HEK293 (cell line): ENCODE results near the gene SYNDIG1.

ENCODE experiments used
- CTCF ChIA-PET: fragments of 350-600 bp; formaldehyde crosslinking; extraction: SDS; loops from one replicate; lab custom pipeline; 2021; ENCODE audit warnings: antibody characterized with exemption; lab: Yijun Ruan, JAX
- POLR2A ChIA-PET: fragments of 300-600 bp; formaldehyde crosslinking; extraction: SDS; loops from one replicate; lab custom pipeline; 2020; ENCODE audit warnings: antibody characterized with exemption, inconsistent platforms; lab: Yijun Ruan, JAX
- H3K27ac ChIP-seq: fragments of 200-500 bp; sonication (Bioruptor generic); 2 replicates; pipeline ENCODE4 v1.5.1; 2014; ENCODE audit warnings: low read depth, low read length, control low read depth, inconsistent platforms; ENCODE audit errors: extremely low read depth
- H3K36me3 ChIP-seq, 2 experiments: fragments of 200-500 bp in 1 of 2; sonication (Bioruptor generic) in 1 of 2; 1 replicate in 1 of 2; 2 replicates in 1 of 2; pipeline ENCODE4 v1.5.1; 2014 to 2017; ENCODE audit warnings: inconsistent platforms in 2 of 2, low read length in 2 of 2; ENCODE audit not compliant: control insufficient read depth in 2 of 2, insufficient read depth in 1 of 2
- H3K4me1 ChIP-seq: fragments of 200-500 bp; sonication (Bioruptor generic); 2 replicates; pipeline ENCODE4 v1.5.1; 2014; ENCODE audit warnings: mild to moderate bottlenecking, low read length, inconsistent platforms; ENCODE audit not compliant: control insufficient read depth, insufficient read depth
- H3K4me3 ChIP-seq: 2 replicates; pipeline ENCODE4 v1.5.1; 2011; ENCODE audit warnings: low read depth, mild to moderate bottlenecking, control low read depth, low read length, moderate library complexity
- H3K9me3 ChIP-seq: fragments of 200-500 bp; sonication (Bioruptor generic); 2 replicates; pipeline ENCODE4 v1.5.1; 2014; ENCODE audit warnings: low read depth, low read length, inconsistent platforms; ENCODE audit not compliant: control insufficient read depth, insufficient read depth
- HOXC10 ChIP-seq: sonication (generic); formaldehyde crosslinking; IDR thresholded peaks from 2 replicates; pipeline ENCODE4 v1.8.1; 2023; ENCODE audit warnings: mild to moderate bottlenecking, missing genetic modification reagents
- KLF10 ChIP-seq: fragments of 450-650 bp; IDR thresholded peaks from 2 replicates; pipeline ENCODE4 v1.5.1; 2018; ENCODE audit warnings: missing biosample characterization, mild to moderate bottlenecking, missing genetic modification characterization
- KLF9 ChIP-seq: fragments of 450-650 bp; formaldehyde crosslinking; IDR thresholded peaks from 2 replicates; pipeline ENCODE4 v1.5.1; 2016; ENCODE audit warnings: missing biosample characterization, missing genetic modification characterization, low read depth
- MYNN ChIP-seq: fragments of 450-650 bp; formaldehyde crosslinking; IDR thresholded peaks from 2 replicates; pipeline ENCODE4 v1.5.1; 2016; ENCODE audit warnings: missing biosample characterization, missing genetic modification characterization, borderline replicate concordance
- OVOL3 ChIP-seq: fragments of 450-650 bp; formaldehyde crosslinking; IDR thresholded peaks from 2 replicates; pipeline ENCODE4 v1.5.1; 2016; ENCODE audit warnings: missing biosample characterization, missing genetic modification characterization
- YY1 ChIP-seq: fragments of 450-650 bp; formaldehyde crosslinking; IDR thresholded peaks from 2 replicates; pipeline ENCODE4 v1.5.1; 2018; ENCODE audit warnings: missing biosample characterization, missing genetic modification characterization
- ZBTB1 ChIP-seq: fragments of 450-650 bp; formaldehyde crosslinking; IDR thresholded peaks from 2 replicates; pipeline ENCODE4 v1.5.1; 2016; ENCODE audit warnings: missing biosample characterization, missing genetic modification characterization
- ZBTB8A ChIP-seq: fragments of 450-650 bp; formaldehyde crosslinking; IDR thresholded peaks from 2 replicates; pipeline ENCODE4 v1.5.1; 2016; ENCODE audit warnings: missing biosample characterization, missing genetic modification characterization
- ZFP69B ChIP-seq: fragments of 450-650 bp; formaldehyde crosslinking; IDR thresholded peaks from 2 replicates; pipeline ENCODE4 v1.5.1; 2016; ENCODE audit warnings: missing biosample characterization, missing genetic modification characterization
- ZNF202 ChIP-seq: fragments of 450-650 bp; formaldehyde crosslinking; IDR thresholded peaks from 2 replicates; pipeline ENCODE4 v1.5.1; 2016; ENCODE audit warnings: missing biosample characterization, missing genetic modification characterization, borderline replicate concordance
- ZNF24 ChIP-seq: fragments of 450-650 bp; formaldehyde crosslinking; IDR thresholded peaks from 2 replicates; pipeline ENCODE4 v1.5.1; 2016; ENCODE audit warnings: missing biosample characterization, missing genetic modification characterization
- ZNF311 ChIP-seq: fragments of 450-650 bp; formaldehyde crosslinking; IDR thresholded peaks from 2 replicates; pipeline ENCODE4 v1.5.1; 2017; ENCODE audit warnings: missing biosample characterization, missing genetic modification characterization, borderline replicate concordance
- ZNF433 ChIP-seq: fragments of 450-650 bp; formaldehyde crosslinking; IDR thresholded peaks from 2 replicates; pipeline ENCODE4 v1.5.1; 2016; ENCODE audit warnings: missing biosample characterization, missing genetic modification characterization, low read depth
- ZNF514 ChIP-seq: fragments of 450-650 bp; formaldehyde crosslinking; IDR thresholded peaks from 2 replicates; pipeline ENCODE4 v1.5.1; 2016; ENCODE audit warnings: missing biosample characterization, missing genetic modification characterization
- ZNF530 ChIP-seq: fragments of 450-650 bp; formaldehyde crosslinking; IDR thresholded peaks from 2 replicates; pipeline ENCODE4 v1.5.1; 2016; ENCODE audit warnings: low read depth, missing biosample characterization, missing genetic modification characterization
- ZNF600 ChIP-seq: fragments of 450-650 bp; formaldehyde crosslinking; IDR thresholded peaks from 2 replicates; pipeline ENCODE4 v1.5.1; 2016; ENCODE audit warnings: missing biosample characterization, missing genetic modification characterization
- ZNF660 ChIP-seq: fragments of 450-650 bp; IDR thresholded peaks from 2 replicates; pipeline ENCODE4 v1.5.1; 2018; ENCODE audit warnings: missing biosample characterization, mild to moderate bottlenecking, missing genetic modification characterization
- ZNF785 ChIP-seq: fragments of 450-650 bp; formaldehyde crosslinking; IDR thresholded peaks from 2 replicates; pipeline ENCODE4 v1.5.1; 2016; ENCODE audit warnings: missing biosample characterization, missing genetic modification characterization
- ZXDB ChIP-seq: fragments of 450-650 bp; formaldehyde crosslinking; IDR thresholded peaks from 2 replicates; pipeline ENCODE4 v1.5.1; 2016; ENCODE audit warnings: missing biosample characterization, missing genetic modification characterization
- TF ChIP-seq, protein P1 (sequence below): fragments of 450-650 bp; formaldehyde crosslinking; IDR thresholded peaks from 2 replicates; pipeline ENCODE4 v1.5.1; 2017; ENCODE audit warnings: missing biosample characterization, missing genetic modification characterization
- TF ChIP-seq, protein P2 (sequence below): fragments of 450-650 bp; formaldehyde crosslinking; IDR thresholded peaks from 2 replicates; pipeline ENCODE4 v1.5.1; 2016; ENCODE audit warnings: missing biosample characterization, missing genetic modification characterization, low read depth
- TF ChIP-seq, protein P3 (sequence below): fragments of 450-650 bp; formaldehyde crosslinking; IDR thresholded peaks from 2 replicates; pipeline ENCODE4 v1.5.1; 2016; ENCODE audit warnings: missing biosample characterization, missing genetic modification characterization
- TF ChIP-seq, protein P4 (sequence below): fragments of 450-650 bp; formaldehyde crosslinking; IDR thresholded peaks from 2 replicates; pipeline ENCODE4 v1.5.1; 2017; ENCODE audit warnings: missing biosample characterization, missing genetic modification characterization

Gene SYNDIG1

DNA sequence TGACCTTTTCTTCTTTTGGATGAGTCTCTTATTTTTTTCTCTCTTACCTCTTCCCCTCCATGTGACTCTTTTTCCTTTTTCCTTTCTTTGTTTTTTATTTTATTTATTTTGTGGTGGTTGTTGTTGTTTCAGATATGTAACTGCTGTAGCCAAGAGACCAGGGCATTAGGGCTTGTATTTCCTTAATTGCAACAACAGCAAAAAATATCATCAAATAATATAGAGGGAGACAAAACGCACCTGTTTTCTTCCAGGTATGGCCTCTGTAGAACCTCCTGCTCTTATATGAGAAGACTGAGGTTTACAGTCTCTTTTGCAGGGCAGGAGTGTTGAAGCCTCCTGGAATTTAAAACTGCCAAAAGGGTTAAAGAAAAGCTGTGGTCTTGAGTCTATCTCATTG lies 149.3 kb downstream of the SYNDIG1 start (continued):
- TF ChIP-seq YY1 (no peak), ZNF660 (no peak)
- TF ChIP-seq, protein P1, sequence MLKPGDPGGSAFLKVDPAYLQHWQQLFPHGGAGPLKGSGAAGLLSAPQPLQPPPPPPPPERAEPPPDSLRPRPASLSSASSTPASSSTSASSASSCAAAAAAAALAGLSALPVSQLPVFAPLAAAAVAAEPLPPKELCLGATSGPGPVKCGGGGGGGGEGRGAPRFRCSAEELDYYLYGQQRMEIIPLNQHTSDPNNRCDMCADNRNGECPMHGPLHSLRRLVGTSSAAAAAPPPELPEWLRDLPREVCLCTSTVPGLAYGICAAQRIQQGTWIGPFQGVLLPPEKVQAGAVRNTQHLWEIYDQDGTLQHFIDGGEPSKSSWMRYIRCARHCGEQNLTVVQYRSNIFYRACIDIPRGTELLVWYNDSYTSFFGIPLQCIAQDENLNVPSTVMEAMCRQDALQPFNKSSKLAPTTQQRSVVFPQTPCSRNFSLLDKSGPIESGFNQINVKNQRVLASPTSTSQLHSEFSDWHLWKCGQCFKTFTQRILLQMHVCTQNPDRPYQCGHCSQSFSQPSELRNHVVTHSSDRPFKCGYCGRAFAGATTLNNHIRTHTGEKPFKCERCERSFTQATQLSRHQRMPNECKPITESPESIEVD (tag by site-specific recombination) = no peak
- TF ChIP-seq, protein P2, sequence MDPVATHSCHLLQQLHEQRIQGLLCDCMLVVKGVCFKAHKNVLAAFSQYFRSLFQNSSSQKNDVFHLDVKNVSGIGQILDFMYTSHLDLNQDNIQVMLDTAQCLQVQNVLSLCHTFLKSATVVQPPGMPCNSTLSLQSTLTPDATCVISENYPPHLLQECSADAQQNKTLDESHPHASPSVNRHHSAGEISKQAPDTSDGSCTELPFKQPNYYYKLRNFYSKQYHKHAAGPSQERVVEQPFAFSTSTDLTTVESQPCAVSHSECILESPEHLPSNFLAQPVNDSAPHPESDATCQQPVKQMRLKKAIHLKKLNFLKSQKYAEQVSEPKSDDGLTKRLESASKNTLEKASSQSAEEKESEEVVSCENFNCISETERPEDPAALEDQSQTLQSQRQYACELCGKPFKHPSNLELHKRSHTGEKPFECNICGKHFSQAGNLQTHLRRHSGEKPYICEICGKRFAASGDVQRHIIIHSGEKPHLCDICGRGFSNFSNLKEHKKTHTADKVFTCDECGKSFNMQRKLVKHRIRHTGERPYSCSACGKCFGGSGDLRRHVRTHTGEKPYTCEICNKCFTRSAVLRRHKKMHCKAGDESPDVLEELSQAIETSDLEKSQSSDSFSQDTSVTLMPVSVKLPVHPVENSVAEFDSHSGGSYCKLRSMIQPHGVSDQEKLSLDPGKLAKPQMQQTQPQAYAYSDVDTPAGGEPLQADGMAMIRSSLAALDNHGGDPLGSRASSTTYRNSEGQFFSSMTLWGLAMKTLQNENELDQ = no peak

DNA sequence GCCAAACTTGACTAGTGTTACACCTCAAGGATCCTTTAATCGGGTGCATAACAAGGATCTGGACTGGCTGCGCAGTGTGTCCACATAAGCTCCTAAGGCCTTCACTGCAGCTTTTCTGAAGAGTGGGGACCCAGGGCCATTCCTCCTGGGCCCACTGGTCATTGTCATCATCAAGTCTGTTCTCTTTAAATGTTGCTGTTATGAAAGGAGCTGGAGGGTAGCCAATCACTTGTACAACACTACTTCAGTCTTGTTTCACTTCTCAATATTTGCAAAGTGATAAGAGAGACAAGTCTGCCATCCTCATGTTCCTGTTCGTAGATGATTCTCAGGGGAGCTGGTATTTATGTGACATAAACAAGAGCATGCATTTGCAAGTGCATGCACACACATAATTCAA lies 149.8 kb downstream of the SYNDIG1 start:
- Histone ChIP-seq H3K4me3 (no peak overlapping the region), H3K27ac (no peak overlapping the region), H3K4me1 (no peaks in the 10 kb centered on the region), H3K36me3 (no peaks in the 10 kb centered on the region), H3K9me3 (no peaks in the 10 kb centered on the region)
- ChIA-PET CTCF (no interaction called here), POLR2A (no interaction called here)
- TF ChIP-seq ZBTB8A (no peak), YY1 (no peak), ZFP69B (tag by site-specific recombination) (no peak), ZNF311 (tag by site-specific recombination) (no peak), ZNF785 (tag by site-specific recombination) (no peak), ZNF530 (tag by site-specific recombination) (no peak), MYNN (no peak), ZXDB (tag by site-specific recombination) (no peak), OVOL3 (tag by site-specific recombination) (no peak)
- TF ChIP-seq, protein P3, sequence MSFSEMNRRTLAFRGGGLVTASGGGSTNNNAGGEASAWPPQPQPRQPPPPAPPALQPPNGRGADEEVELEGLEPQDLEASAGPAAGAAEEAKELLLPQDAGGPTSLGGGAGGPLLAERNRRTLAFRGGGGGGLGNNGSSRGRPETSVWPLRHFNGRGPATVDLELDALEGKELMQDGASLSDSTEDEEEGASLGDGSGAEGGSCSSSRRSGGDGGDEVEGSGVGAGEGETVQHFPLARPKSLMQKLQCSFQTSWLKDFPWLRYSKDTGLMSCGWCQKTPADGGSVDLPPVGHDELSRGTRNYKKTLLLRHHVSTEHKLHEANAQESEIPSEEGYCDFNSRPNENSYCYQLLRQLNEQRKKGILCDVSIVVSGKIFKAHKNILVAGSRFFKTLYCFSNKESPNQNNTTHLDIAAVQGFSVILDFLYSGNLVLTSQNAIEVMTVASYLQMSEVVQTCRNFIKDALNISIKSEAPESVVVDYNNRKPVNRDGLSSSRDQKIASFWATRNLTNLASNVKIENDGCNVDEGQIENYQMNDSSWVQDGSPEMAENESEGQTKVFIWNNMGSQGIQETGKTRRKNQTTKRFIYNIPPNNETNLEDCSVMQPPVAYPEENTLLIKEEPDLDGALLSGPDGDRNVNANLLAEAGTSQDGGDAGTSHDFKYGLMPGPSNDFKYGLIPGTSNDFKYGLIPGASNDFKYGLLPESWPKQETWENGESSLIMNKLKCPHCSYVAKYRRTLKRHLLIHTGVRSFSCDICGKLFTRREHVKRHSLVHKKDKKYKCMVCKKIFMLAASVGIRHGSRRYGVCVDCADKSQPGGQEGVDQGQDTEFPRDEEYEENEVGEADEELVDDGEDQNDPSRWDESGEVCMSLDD (tag by site-specific recombination) = no peak

DNA sequence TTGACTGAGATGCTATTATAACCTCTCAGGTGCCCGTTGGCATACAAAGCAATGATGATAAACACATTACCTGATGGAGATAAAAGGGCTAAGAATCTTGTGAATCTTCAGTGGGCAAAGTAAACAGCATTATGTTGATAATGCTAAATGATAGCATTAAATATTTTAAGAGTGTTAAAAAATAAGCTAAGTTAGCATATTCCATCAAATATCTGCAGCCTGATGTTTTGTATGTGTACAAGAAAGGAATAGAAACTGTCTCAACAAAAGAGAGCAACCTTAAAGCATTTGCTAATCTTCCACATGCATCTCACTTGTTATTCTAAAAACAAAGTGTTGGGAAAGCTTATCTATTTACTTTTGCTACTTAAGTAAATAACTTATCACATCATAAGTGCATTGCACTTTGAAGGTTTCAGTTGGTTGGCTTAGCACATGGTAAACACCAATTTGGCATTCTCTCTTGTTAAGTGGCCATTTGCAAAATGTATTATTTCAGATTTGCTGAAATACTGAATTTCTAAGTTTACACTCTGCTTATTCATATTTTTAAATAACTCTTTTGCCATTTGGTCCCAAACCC lies 151.6 kb downstream of the SYNDIG1 start:
- Histone ChIP-seq H3K9me3 (no peaks in the 10 kb centered on the region), H3K36me3 (no peaks in the 10 kb centered on the region), H3K27ac (no peak overlapping the region), H3K4me3 (no peak overlapping the region), H3K4me1 (no peaks in the 10 kb centered on the region)
- POLR2A ChIA-PET = no interaction called here
- CTCF ChIA-PET = interaction anchor here (0.5 kb wide), 1 partner anchor 230 kb away, joined by 3 read pairs; no protein-coding TSS in a partner anchor
- TF ChIP-seq ZNF514 (tag by site-specific recombination) (no peak), KLF9 (tag by site-specific recombination) (no peak), ZNF24 (no peak), ZNF202 (tag by site-specific recombination) (no peak), HOXC10 (CRISPR knock-in tag) (no peak), ZNF600 (tag by site-specific recombination) (no peak), ZBTB1 (tag by site-specific recombination) (no peak), KLF10 (no peak), ZNF433 (tag by site-specific recombination) (no peak)
- TF ChIP-seq, protein P4, sequence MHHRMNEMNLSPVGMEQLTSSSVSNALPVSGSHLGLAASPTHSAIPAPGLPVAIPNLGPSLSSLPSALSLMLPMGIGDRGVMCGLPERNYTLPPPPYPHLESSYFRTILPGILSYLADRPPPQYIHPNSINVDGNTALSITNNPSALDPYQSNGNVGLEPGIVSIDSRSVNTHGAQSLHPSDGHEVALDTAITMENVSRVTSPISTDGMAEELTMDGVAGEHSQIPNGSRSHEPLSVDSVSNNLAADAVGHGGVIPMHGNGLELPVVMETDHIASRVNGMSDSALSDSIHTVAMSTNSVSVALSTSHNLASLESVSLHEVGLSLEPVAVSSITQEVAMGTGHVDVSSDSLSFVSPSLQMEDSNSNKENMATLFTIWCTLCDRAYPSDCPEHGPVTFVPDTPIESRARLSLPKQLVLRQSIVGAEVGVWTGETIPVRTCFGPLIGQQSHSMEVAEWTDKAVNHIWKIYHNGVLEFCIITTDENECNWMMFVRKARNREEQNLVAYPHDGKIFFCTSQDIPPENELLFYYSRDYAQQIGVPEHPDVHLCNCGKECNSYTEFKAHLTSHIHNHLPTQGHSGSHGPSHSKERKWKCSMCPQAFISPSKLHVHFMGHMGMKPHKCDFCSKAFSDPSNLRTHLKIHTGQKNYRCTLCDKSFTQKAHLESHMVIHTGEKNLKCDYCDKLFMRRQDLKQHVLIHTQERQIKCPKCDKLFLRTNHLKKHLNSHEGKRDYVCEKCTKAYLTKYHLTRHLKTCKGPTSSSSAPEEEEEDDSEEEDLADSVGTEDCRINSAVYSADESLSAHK (tag by site-specific recombination) = no peak
- TF ChIP-seq, protein P2 = no peak
